GM12891 (cell line): ENCODE data around the gene TMC1.

Experiments used
- DNase-seq: peaks from one replicate; pipeline ENCODE4 v3.0.0; 2011; ENCODE audit warnings: low spot score; ENCODE audit not compliant: insufficient read length
- FAIRE-seq: peaks from 2 replicates; lab custom pipeline; 2011; peaks lifted over from hg19 to GRCh38; lab: Jason Lieb, UNC
- PAX5 ChIP-seq: IDR thresholded peaks from 2 replicates; pipeline ENCODE4 v1.6.1; 2011; ENCODE audit warnings: low read length, moderate library complexity, mild to moderate bottlenecking; ENCODE audit not compliant: insufficient read depth, severe bottlenecking
- POLR2A ChIP-seq: IDR thresholded peaks from 2 replicates; pipeline ENCODE4 v1.6.1; 2011; ENCODE audit warnings: low read depth, low read length, control low read depth
- POLR2AphosphoS5 ChIP-seq: IDR thresholded peaks from 2 replicates; pipeline ENCODE4 v1.6.1; 2011; ENCODE audit warnings: low read depth, low read length, control low read depth
- POU2F2 ChIP-seq: IDR thresholded peaks from 2 replicates; pipeline ENCODE4 v1.6.1; 2011; ENCODE audit warnings: low read depth, mild to moderate bottlenecking, control low read depth, low read length, moderate library complexity
- SPI1 ChIP-seq: IDR thresholded peaks from 2 replicates; pipeline ENCODE4 v1.6.1; 2011; ENCODE audit warnings: low read depth, low read length, control low read depth
- TAF1 ChIP-seq: IDR thresholded peaks from 2 replicates; pipeline ENCODE4 v1.6.1; 2011; ENCODE audit warnings: low read depth, low read length, control low read depth

The TMC1 gene

GRCh38 chr9:72583370-72583769 lies 62.0 kb downstream of the TMC1 start:
- DNase-seq (no peak), FAIRE-seq (no peak)
- TF ChIP-seq TAF1 (no peak), POLR2A (no peak)

GRCh38 chr9:72586388-72587130 lies 65.2 kb downstream of the TMC1 start:
- DNase-seq (no peak), FAIRE-seq (no peak)
- TF ChIP-seq POU2F2: no peak
- no peak for TF ChIP-seq POLR2AphosphoS5
- no peak for TF ChIP-seq POLR2A
- TF ChIP-seq SPI1: peak; percentile 88

GRCh38 chr9:72588336-72588735 lies 66.9 kb downstream of the TMC1 start:
- DNase-seq (no peak), FAIRE-seq (no peak)
- TF ChIP-seq PAX5 (no peak), POLR2A (no peak), POLR2AphosphoS5 (no peak), POU2F2 (no peak), TAF1 (no peak), SPI1 (no peak)

- DNase-seq (no peak), FAIRE-seq (no peak)
- TF ChIP-seq SPI1 (0 out of 2 replicates have a peak, but pooled peaks have one; percentile 15), POLR2AphosphoS5 (no peak)
These were observed 68.5 kb downstream of the TMC1 start for GRCh38 chr9:72589667-72590521.

GRCh38 chr9:72590824-72591223 lies 69.4 kb downstream of the TMC1 start:
- DNase-seq (no peak), FAIRE-seq (no peak)
- TF ChIP-seq TAF1 (no peak), PAX5 (no peak), POLR2A (no peak), POLR2AphosphoS5 (no peak), SPI1 (no peak)

GRCh38 chr9:72592502-72593403 lies 71.3 kb downstream of the TMC1 start:
- DNase-seq: no peak
- FAIRE-seq: peak; percentile 93
- no peak for TF ChIP-seq POLR2A
- TF ChIP-seq PAX5: no peak
- no peak for TF ChIP-seq TAF1
- no peak for TF ChIP-seq POLR2AphosphoS5
- no peak for TF ChIP-seq POU2F2
- no peak for TF ChIP-seq SPI1

GRCh38 chr9:72596451-72597180 lies 75.2 kb downstream of the TMC1 start:
- FAIRE-seq: no peak
- DNase-seq: no peak
- TF ChIP-seq POLR2A: no peak
- TF ChIP-seq POLR2AphosphoS5: no peak
- TF ChIP-seq POU2F2: no peak
- no peak for TF ChIP-seq TAF1
- no peak for TF ChIP-seq SPI1
- TF ChIP-seq PAX5: no peak

GRCh38 chr9:72597181-72597517 lies 75.7 kb downstream of the TMC1 start:
- DNase-seq: no peak
- TF ChIP-seq TAF1: no peak
- no peak for TF ChIP-seq POLR2AphosphoS5
- TF ChIP-seq POU2F2: no peak
- no peak for TF ChIP-seq SPI1
- TF ChIP-seq PAX5: no peak
- no peak for TF ChIP-seq POLR2A
- FAIRE-seq: no peak

GRCh38 chr9:72597601-72598000 lies 76.2 kb downstream of the TMC1 start:
- TF ChIP-seq SPI1: no peak
- no peak for TF ChIP-seq TAF1
- TF ChIP-seq POU2F2: no peak
- FAIRE-seq (no peak), DNase-seq (no peak)
